Astrocyte (in vitro differentiated cells and primary cell): Measurements from ENCODE around the gene SLC8B1. TPM values are rescaled to one million over a fixed set of nuclear protein-coding genes. Genes with fewer than 3 reads are reported as not detected.

ENCODE experiments used
- DNase-seq: peaks from one replicate; pipeline ENCODE4 v3.0.0-alpha.2; 2010; ENCODE audit warnings: low read depth
- FAIRE-seq: peaks from 2 replicates; lab custom pipeline; 2011; peaks lifted over from hg19 to GRCh38; lab: Jason Lieb, UNC
- H2AFZ ChIP-seq: 2 replicates; pipeline ENCODE4 v1.6.0; 2012; ENCODE audit warnings: low read depth, low read length, inconsistent platforms
- H3K27ac ChIP-seq: 2 replicates; pipeline ENCODE4 v1.5.1; 2011; ENCODE audit warnings: low read depth, low read length, inconsistent platforms
- H3K27me3 ChIP-seq: 2 replicates; pipeline ENCODE4 v1.6.0; 2011; ENCODE audit warnings: low read length, inconsistent platforms; ENCODE audit not compliant: insufficient read depth
- H3K36me3 ChIP-seq: 2 replicates; pipeline ENCODE4 v1.5.1; 2011; ENCODE audit warnings: low read length, inconsistent platforms; ENCODE audit not compliant: insufficient read depth
- H3K4me1 ChIP-seq: 2 replicates; pipeline ENCODE4 v1.5.1; 2011; ENCODE audit warnings: low read length, inconsistent platforms; ENCODE audit not compliant: insufficient read depth
- H3K4me2 ChIP-seq: 2 replicates; pipeline ENCODE4 v1.6.0; 2012; ENCODE audit warnings: low read length, inconsistent platforms
- H3K4me3 ChIP-seq: 2 replicates; pipeline ENCODE4 v1.5.1; 2011; ENCODE audit warnings: low read depth, mild to moderate bottlenecking, low read length, inconsistent platforms; ENCODE audit not compliant: insufficient read depth
- H3K79me2 ChIP-seq: 2 replicates; pipeline ENCODE4 v1.6.0; 2012; ENCODE audit warnings: mild to moderate bottlenecking, low read length, inconsistent platforms; ENCODE audit not compliant: insufficient read depth
- H3K9ac ChIP-seq: 2 replicates; pipeline ENCODE4 v1.6.0; 2012; ENCODE audit warnings: mild to moderate bottlenecking, low read length, inconsistent platforms
- H3K9me3 ChIP-seq: 2 replicates; pipeline ENCODE4 v1.5.1; 2012; ENCODE audit warnings: low read depth, mild to moderate bottlenecking, low read length, inconsistent platforms; ENCODE audit not compliant: insufficient read depth
- H4K20me1 ChIP-seq: 2 replicates; pipeline ENCODE4 v1.6.0; 2012; ENCODE audit warnings: low read length, inconsistent platforms; ENCODE audit not compliant: insufficient read depth
- H3K27ac Mint-ChIP-seq: one replicate; pipeline ENCODE4 v1.8.0; 2021; ENCODE audit warnings: mild to moderate bottlenecking, mixed read lengths; ENCODE audit not compliant: unreplicated experiment
- H3K27me3 Mint-ChIP-seq: one replicate; pipeline ENCODE4 v1.8.0; 2021; ENCODE audit warnings: low read depth, mixed read lengths; ENCODE audit not compliant: unreplicated experiment
- H3K36me3 Mint-ChIP-seq: one replicate; pipeline ENCODE4 v1.8.0; 2021; ENCODE audit warnings: low read depth, mixed read lengths; ENCODE audit not compliant: unreplicated experiment
- H3K4me1 Mint-ChIP-seq: one replicate; pipeline ENCODE4 v1.8.0; 2021; ENCODE audit warnings: low read depth, mixed read lengths; ENCODE audit not compliant: unreplicated experiment
- H3K4me3 Mint-ChIP-seq: one replicate; pipeline ENCODE4 v1.8.0; 2021; ENCODE audit warnings: mild to moderate bottlenecking, moderate library complexity, mixed read lengths; ENCODE audit not compliant: unreplicated experiment
- H3K9me3 Mint-ChIP-seq: one replicate; pipeline ENCODE4 v1.8.0; 2021; ENCODE audit warnings: mild to moderate bottlenecking, mixed read lengths; ENCODE audit not compliant: unreplicated experiment
- EZH2 ChIP-seq: IDR thresholded peaks from 2 replicates; pipeline ENCODE4 v1.6.1; 2012; ENCODE audit warnings: mild to moderate bottlenecking, low read length, inconsistent platforms; ENCODE audit not compliant: insufficient read depth
- total RNA-seq: library from RNA; stranded (reverse); gene quantifications from 2 replicates; pipeline ENCODE4 v1.2.1, GENCODE V29; 2021
- TF ChIP-seq, protein P1 (sequence below): IDR thresholded peaks from 2 replicates; pipeline ENCODE4 v1.5.1; 2011; ENCODE audit warnings: low read depth, mild to moderate bottlenecking, inconsistent platforms, low read length, moderate library complexity; ENCODE audit not compliant: insufficient read depth

Gene SLC8B1
- total RNA-seq, 1 donor from 2014 or later, result 8.6 TPM

- peaks cover 2% of the 10 kb centered on the region for H3K9me3 Mint-ChIP-seq
- Histone ChIP-seq H2AFZ (no peak overlapping the region), H3K79me2 (no peaks in the 10 kb centered on the region), H3K9ac (no peak overlapping the region), H3K4me3 (no peak overlapping the region), H3K4me1 (no peaks in the 10 kb centered on the region), H3K36me3 (no peaks in the 10 kb centered on the region), H3K9me3 (no peaks in the 10 kb centered on the region), H3K4me2 (no peak overlapping the region), H4K20me1 (peaks cover 16% of the 10 kb centered on the region), H3K27me3 (no peaks in the 10 kb centered on the region), H3K27ac (no peak overlapping the region)
- no peaks in the 10 kb centered on the region for H3K27me3 Mint-ChIP-seq
- H3K4me3 Mint-ChIP-seq, result no peak overlapping the region
- no peaks in the 10 kb centered on the region for H3K4me1 Mint-ChIP-seq
- no peak for FAIRE-seq
- no peak overlapping the region for H3K27ac Mint-ChIP-seq
- no peak for DNase-seq
- peaks cover 20% of the 10 kb centered on the region for H3K36me3 Mint-ChIP-seq
- TF ChIP-seq EZH2, result no peak
- TF ChIP-seq, protein P1, sequence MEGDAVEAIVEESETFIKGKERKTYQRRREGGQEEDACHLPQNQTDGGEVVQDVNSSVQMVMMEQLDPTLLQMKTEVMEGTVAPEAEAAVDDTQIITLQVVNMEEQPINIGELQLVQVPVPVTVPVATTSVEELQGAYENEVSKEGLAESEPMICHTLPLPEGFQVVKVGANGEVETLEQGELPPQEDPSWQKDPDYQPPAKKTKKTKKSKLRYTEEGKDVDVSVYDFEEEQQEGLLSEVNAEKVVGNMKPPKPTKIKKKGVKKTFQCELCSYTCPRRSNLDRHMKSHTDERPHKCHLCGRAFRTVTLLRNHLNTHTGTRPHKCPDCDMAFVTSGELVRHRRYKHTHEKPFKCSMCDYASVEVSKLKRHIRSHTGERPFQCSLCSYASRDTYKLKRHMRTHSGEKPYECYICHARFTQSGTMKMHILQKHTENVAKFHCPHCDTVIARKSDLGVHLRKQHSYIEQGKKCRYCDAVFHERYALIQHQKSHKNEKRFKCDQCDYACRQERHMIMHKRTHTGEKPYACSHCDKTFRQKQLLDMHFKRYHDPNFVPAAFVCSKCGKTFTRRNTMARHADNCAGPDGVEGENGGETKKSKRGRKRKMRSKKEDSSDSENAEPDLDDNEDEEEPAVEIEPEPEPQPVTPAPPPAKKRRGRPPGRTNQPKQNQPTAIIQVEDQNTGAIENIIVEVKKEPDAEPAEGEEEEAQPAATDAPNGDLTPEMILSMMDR, result no peak
These were observed 39.1 kb upstream of the SLC8B1 start for GRCh38 chr12:113373969-113374368.

GRCh38 chr12:113373440-113373839 is 38.5 kb upstream of the SLC8B1 start:
- Mint-ChIP-seq H3K9me3 (peaks cover 2% of the 10 kb centered on the region), H3K27ac (no peak overlapping the region), H3K27me3 (no peaks in the 10 kb centered on the region), H3K4me3 (no peak overlapping the region), H3K4me1 (no peaks in the 10 kb centered on the region), H3K36me3 (peaks cover 22% of the 10 kb centered on the region)
- H3K79me2 ChIP-seq, result no peaks in the 10 kb centered on the region
- DNase-seq (no peak), FAIRE-seq (no peak)
- no peak for TF ChIP-seq EZH2
- TF ChIP-seq, protein P1, result no peak
- H3K4me3 ChIP-seq, result no peak overlapping the region
- no peaks in the 10 kb centered on the region for H3K9me3 ChIP-seq
- no peak overlapping the region for H2AFZ ChIP-seq
- no peak overlapping the region for H3K4me2 ChIP-seq
- H4K20me1 ChIP-seq, result peaks cover 19% of the 10 kb centered on the region
- no peaks in the 10 kb centered on the region for H3K27me3 ChIP-seq
- no peaks in the 10 kb centered on the region for H3K4me1 ChIP-seq
- no peaks in the 10 kb centered on the region for H3K36me3 ChIP-seq
- H3K27ac ChIP-seq, result no peak overlapping the region
- no peak overlapping the region for H3K9ac ChIP-seq

DNA sequence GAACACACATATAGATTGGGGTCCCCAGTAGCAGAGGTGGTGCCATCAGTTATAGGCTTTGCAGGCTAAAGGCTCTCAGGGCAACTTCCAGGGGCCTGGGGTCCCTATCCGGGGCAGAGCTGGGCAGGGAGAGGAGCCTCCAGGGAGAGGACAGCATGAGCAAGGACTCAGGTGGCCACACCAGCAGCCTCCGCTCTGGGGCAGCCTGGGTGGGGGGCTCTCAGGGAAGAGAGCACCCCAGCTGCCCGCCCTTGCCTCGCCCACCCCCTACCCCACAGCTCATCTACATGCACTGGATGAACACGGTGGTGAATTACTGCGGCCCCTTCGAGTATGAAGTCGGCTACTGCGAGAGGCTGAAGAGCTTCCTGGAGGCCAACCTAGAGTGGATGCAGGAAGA is 37.5 kb upstream of the SLC8B1 start:
- no peaks in the 10 kb centered on the region for H3K9me3 ChIP-seq
- H3K27me3 Mint-ChIP-seq, result no peaks in the 10 kb centered on the region
- H3K9ac ChIP-seq, result no peak overlapping the region
- peaks cover 24% of the 10 kb centered on the region for H4K20me1 ChIP-seq
- no peak overlapping the region for H3K4me3 ChIP-seq
- no peak overlapping the region for H3K27ac ChIP-seq
- FAIRE-seq (no peak), DNase-seq (no peak)
- no peak overlapping the region for H2AFZ ChIP-seq
- H3K27me3 ChIP-seq, result no peaks in the 10 kb centered on the region
- no peak overlapping the region for H3K4me2 ChIP-seq
- H3K79me2 ChIP-seq, result no peaks in the 10 kb centered on the region
- no peaks in the 10 kb centered on the region for H3K4me1 ChIP-seq
- no peaks in the 10 kb centered on the region for H3K36me3 ChIP-seq
- H3K9me3 Mint-ChIP-seq, result peaks cover 2% of the 10 kb centered on the region
- no peak overlapping the region for H3K27ac Mint-ChIP-seq
- no peak overlapping the region for H3K4me3 Mint-ChIP-seq
- no peaks in the 10 kb centered on the region for H3K4me1 Mint-ChIP-seq
- peaks cover 22% of the 10 kb centered on the region for H3K36me3 Mint-ChIP-seq
- TF ChIP-seq EZH2, result no peak
- TF ChIP-seq, protein P1, result no peak
